Endothelial cell of umbilical vein (primary cell): ENCODE results near the gene GPRASP1. TPM values are rescaled to one million over a fixed set of nuclear protein-coding genes. Genes with fewer than 3 reads are reported as not detected.
"Not testable (repeated sequence)": the region's sequence is repeated elsewhere in the genome, so short reads cannot be mapped to it uniquely, and the experiment has no call there.

ENCODE experiments used
- BruUV-seq: library from RNA; stranded (reverse); fragments of 400-500 nt; replicated peaks from 2 replicates; lab custom pipeline; 2021; lab: Mats Ljungman, UMichigan
- CTCF ChIA-PET: fragments of 300-600, 350-600 bp; sonication (Branson Sonifier 250); formaldehyde crosslinking; loops from one replicate; lab custom pipeline; 2021; ENCODE audit warnings: antibody characterized with exemption, inconsistent platforms; lab: Charles Lee
- POLR2A ChIA-PET: fragments of 300-600, 350-600 bp; sonication (Branson Sonifier 250); formaldehyde crosslinking; loops from one replicate; lab custom pipeline; 2021; ENCODE audit warnings: antibody characterized with exemption, inconsistent platforms; lab: Charles Lee
- DNase-seq: peaks from one replicate; pipeline ENCODE4 v3.0.0-alpha.2; 2011; ENCODE audit warnings: low read depth, low spot score
- FAIRE-seq: peaks from 2 replicates; lab custom pipeline; 2011; peaks lifted over from hg19 to GRCh38; lab: Jason Lieb, UNC
- H2AFZ ChIP-seq: 2 replicates; pipeline ENCODE4 v1.6.0; 2012; ENCODE audit warnings: low read depth, low read length, control low read depth, inconsistent platforms
- H3K27ac ChIP-seq: 2 replicates; pipeline ENCODE4 v1.5.1; 2011; ENCODE audit warnings: low read depth, mild to moderate bottlenecking, control low read depth, low read length, moderate library complexity; ENCODE audit not compliant: insufficient read depth
- H3K27me3 ChIP-seq, 2 experiments: 2 replicates each; pipeline versions ENCODE4 v1.6.0 to v1.6.1; 2011; ENCODE audit warnings: low read length in 2 of 2, mixed read lengths in 1 of 2; ENCODE audit not compliant: control insufficient read depth in 2 of 2, insufficient read depth in 2 of 2
- H3K36me3 ChIP-seq, 2 experiments: 2 replicates in 1 of 2; 3 replicates in 1 of 2; pipeline ENCODE4 v1.5.1; 2011; ENCODE audit warnings: low read length in 2 of 2, mild to moderate bottlenecking in 1 of 2, moderate library complexity in 1 of 2; ENCODE audit not compliant: control insufficient read depth in 2 of 2, insufficient read depth in 2 of 2; ENCODE audit errors: extremely low read depth in 1 of 2
- H3K4me1 ChIP-seq: 3 replicates; pipeline ENCODE4 v1.5.1; 2011; ENCODE audit warnings: mild to moderate bottlenecking, low read length; ENCODE audit not compliant: control insufficient read depth, insufficient read depth; ENCODE audit errors: extremely low read depth
- H3K4me2 ChIP-seq: 2 replicates; pipeline ENCODE4 v1.6.1; 2011; ENCODE audit warnings: low read length, control low read depth, mixed read lengths; ENCODE audit not compliant: insufficient read depth
- H3K4me3 ChIP-seq, 3 experiments: fragments of 200-600 bp in 1 of 3; sonication (generic), shearing (Covaris generic) in 1 of 3; replicated peaks in 1 of 3; 2 replicates each; pipeline ENCODE4 v1.5.1; 2011 to 2016; ENCODE audit warnings: control low read depth in 3 of 3, low read length in 3 of 3, mild to moderate bottlenecking in 2 of 3, inconsistent platforms in 1 of 3, low read depth in 1 of 3, moderate library complexity in 1 of 3; ENCODE audit not compliant: insufficient read depth in 1 of 3
- H3K79me2 ChIP-seq: 2 replicates; pipeline ENCODE4 v1.6.0; 2012; ENCODE audit warnings: low read length, inconsistent platforms; ENCODE audit not compliant: control insufficient read depth, insufficient read depth
- H3K9ac ChIP-seq: replicated peaks from 2 replicates; pipeline ENCODE3; 2011; ENCODE audit warnings: low read length, control low read depth; ENCODE audit not compliant: insufficient read depth; ENCODE audit errors: extremely low read depth
- H3K9me1 ChIP-seq: replicated peaks from 3 replicates; pipeline ENCODE4 v1.6.0; 2011; ENCODE audit warnings: mild to moderate bottlenecking, low read length; ENCODE audit not compliant: control insufficient read depth, insufficient read depth; ENCODE audit errors: extremely low read depth
- H3K9me3 ChIP-seq: replicated peaks from 2 replicates; pipeline ENCODE4 v1.5.1; 2012; ENCODE audit warnings: low read length, inconsistent platforms; ENCODE audit not compliant: control insufficient read depth, insufficient read depth
- H4K20me1 ChIP-seq: replicated peaks from 2 replicates; pipeline ENCODE3; 2011; ENCODE audit warnings: mild to moderate bottlenecking, low read length; ENCODE audit not compliant: control insufficient read depth, insufficient read depth; ENCODE audit errors: extremely low read depth
- EZH2 ChIP-seq: IDR thresholded peaks from 2 replicates; pipeline ENCODE4 v1.6.1; 2012; ENCODE audit warnings: borderline replicate concordance, low read depth, mild to moderate bottlenecking, moderate library complexity, low read length, inconsistent platforms; ENCODE audit not compliant: severe bottlenecking
- FOS ChIP-seq: IDR thresholded peaks from 2 replicates; pipeline ENCODE4 v1.6.1; 2011; ENCODE audit warnings: mild to moderate bottlenecking, low read length, moderate library complexity, borderline replicate concordance; ENCODE audit not compliant: insufficient read depth
- GATA2 ChIP-seq: IDR thresholded peaks from 2 replicates; pipeline ENCODE4 v1.7.0; 2011; ENCODE audit warnings: low read depth, mild to moderate bottlenecking, moderate library complexity, mixed read lengths, low read length; ENCODE audit not compliant: insufficient read length, insufficient read depth
- JUN ChIP-seq: IDR thresholded peaks from 2 replicates; pipeline ENCODE4 v1.6.1; 2011; ENCODE audit warnings: borderline replicate concordance, low read depth; ENCODE audit not compliant: insufficient read length, insufficient read depth
- MYC ChIP-seq: IDR thresholded peaks from one replicate; pipeline ENCODE4 v1.6.1; 2011; ENCODE audit warnings: mild to moderate bottlenecking, low read depth, low read length
- POLR2A ChIP-seq: IDR thresholded peaks from 2 replicates; pipeline ENCODE4 v1.6.1; 2012; ENCODE audit warnings: low read depth, mild to moderate bottlenecking, control low read depth, low read length
- POLR2AphosphoS5 ChIP-seq: IDR thresholded peaks from 2 replicates; pipeline ENCODE4 v1.6.1; 2012; ENCODE audit warnings: low read depth, mild to moderate bottlenecking, control low read depth, low read length, moderate library complexity; ENCODE audit not compliant: insufficient read depth
- dilution Hi-C: fragments of 300-500 bp; cut with MboI; formaldehyde crosslinking; loops from one replicate; pipeline ENCODE4 v1.15.0; 2019; ENCODE audit warnings: low sequenced_read_pairs; ENCODE audit not compliant: extremely low pct_ligation_motif_present
- intact Hi-C: fragments of 100-400 bp; cut with micrococcal nuclease; formaldehyde crosslinking; loops from one replicate; pipeline ENCODE4 v1.10.0; 2022
- polyA plus RNA-seq, 4 experiments: library from polyadenylated mRNA; depleted of rRNA in 3 of 4; stranded (reverse) in 3 of 4; unstranded in 1 of 4; fragments of >200 nt; gene quantifications; 2 replicates each; pipeline versions ENCODE4 v1.2.1 to v1.2.3, GENCODE V29; 2011 to 2012; ENCODE audit warnings: missing spikeins in 1 of 4
- total RNA-seq: library from RNA; stranded (reverse); gene quantifications from 2 replicates; pipeline ENCODE4 v1.2.3, GENCODE V29; 2021
- TF ChIP-seq, protein P1 (sequence below), 2 donors: IDR thresholded peaks; 1 replicate in 1 of 2; 2 replicates in 1 of 2; pipeline ENCODE4 v1.5.1; 2011; ENCODE audit warnings: low read length in 2 of 2, mild to moderate bottlenecking in 2 of 2, moderate library complexity in 2 of 2, control low read depth in 1 of 2, inconsistent platforms in 1 of 2, low read depth in 1 of 2; ENCODE audit not compliant: insufficient read depth in 1 of 2; ENCODE audit errors: extremely low read depth in 1 of 2
- TF ChIP-seq, protein P2 (sequence below): IDR thresholded peaks from 2 replicates; pipeline ENCODE4 v1.6.1; 2011; ENCODE audit not compliant: insufficient read depth, insufficient read length

The GPRASP1 gene
- total and polyA plus RNA-seq, 2 donors (not counting 3 experiments of a cell fraction or from before 2014, with no cell fraction given): 0.32 to 2.1 TPM

DNA sequence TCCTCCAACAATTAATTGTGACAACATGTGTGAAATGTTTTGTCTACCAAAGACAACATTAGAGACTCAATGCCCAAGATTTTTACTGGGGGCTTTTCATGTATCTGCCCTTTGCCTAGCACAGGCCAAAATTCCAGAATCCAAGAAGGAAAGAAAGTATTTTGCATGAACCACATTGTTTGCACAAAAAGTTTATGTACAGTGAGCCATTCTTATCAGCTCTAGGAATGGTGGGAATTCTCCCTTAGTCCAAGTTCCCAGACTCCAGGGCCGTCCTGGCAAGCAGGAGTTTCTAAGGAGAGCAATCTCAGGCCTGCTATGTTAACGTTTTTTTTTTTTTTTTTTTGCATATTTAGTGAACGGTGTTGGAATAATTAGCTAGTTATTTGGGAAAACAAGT, 21.6 kb downstream of the GPRASP1 start:
- FAIRE-seq (no peak), DNase-seq (no peak)
- Histone ChIP-seq H3K4me3 (no peak overlapping the region), H3K4me2 (no peak overlapping the region), H2AFZ (no peak overlapping the region), H3K9me3 (no peaks in the 10 kb centered on the region), H3K9ac (no peak overlapping the region), H3K36me3 (no peaks in the 10 kb centered on the region), H3K79me2 (no peaks in the 10 kb centered on the region), H3K9me1 (no peaks in the 10 kb centered on the region), H3K4me1 (peaks cover 8% of the 10 kb centered on the region), H4K20me1 (no peaks in the 10 kb centered on the region), H3K27me3 (no peaks in the 10 kb centered on the region), H3K27ac (no peak overlapping the region)
- POLR2A ChIA-PET: no interaction called here
- no TSS peak for BruUV-seq
- dilution Hi-C loops (no loop called here), intact Hi-C loops (loop anchor here (2.0 kb wide), 1 partner anchor 20 kb away; no protein-coding TSS in a partner anchor)
- CTCF ChIA-PET: no interaction called here
- TF ChIP-seq MYC (no peak), GATA2 (no peak), POLR2A (no peak), EZH2 (no peak), POLR2AphosphoS5 (no peak), FOS (no peak), JUN (no peak)
- TF ChIP-seq, protein P1, sequence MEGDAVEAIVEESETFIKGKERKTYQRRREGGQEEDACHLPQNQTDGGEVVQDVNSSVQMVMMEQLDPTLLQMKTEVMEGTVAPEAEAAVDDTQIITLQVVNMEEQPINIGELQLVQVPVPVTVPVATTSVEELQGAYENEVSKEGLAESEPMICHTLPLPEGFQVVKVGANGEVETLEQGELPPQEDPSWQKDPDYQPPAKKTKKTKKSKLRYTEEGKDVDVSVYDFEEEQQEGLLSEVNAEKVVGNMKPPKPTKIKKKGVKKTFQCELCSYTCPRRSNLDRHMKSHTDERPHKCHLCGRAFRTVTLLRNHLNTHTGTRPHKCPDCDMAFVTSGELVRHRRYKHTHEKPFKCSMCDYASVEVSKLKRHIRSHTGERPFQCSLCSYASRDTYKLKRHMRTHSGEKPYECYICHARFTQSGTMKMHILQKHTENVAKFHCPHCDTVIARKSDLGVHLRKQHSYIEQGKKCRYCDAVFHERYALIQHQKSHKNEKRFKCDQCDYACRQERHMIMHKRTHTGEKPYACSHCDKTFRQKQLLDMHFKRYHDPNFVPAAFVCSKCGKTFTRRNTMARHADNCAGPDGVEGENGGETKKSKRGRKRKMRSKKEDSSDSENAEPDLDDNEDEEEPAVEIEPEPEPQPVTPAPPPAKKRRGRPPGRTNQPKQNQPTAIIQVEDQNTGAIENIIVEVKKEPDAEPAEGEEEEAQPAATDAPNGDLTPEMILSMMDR (IDR thresholded peaks at IDR 0.05; ENCODE audit: extremely low read depth in 1 of 2, insufficient read depth in 1 of 2, low read depth in 1 of 2, low read length in 2 of 2): no peak
- TF ChIP-seq, protein P2, sequence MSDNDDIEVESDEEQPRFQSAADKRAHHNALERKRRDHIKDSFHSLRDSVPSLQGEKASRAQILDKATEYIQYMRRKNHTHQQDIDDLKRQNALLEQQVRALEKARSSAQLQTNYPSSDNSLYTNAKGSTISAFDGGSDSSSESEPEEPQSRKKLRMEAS: no peak

- BruUV-seq, POLR2A ChIA-PET, intact Hi-C loops, H3K79me2 ChIP-seq, CTCF ChIA-PET, H3K27me3 ChIP-seq, H3K4me1 ChIP-seq, FAIRE-seq, H3K9me3 ChIP-seq, H2AFZ ChIP-seq, dilution Hi-C loops, H3K27ac ChIP-seq, DNase-seq, H3K4me3 ChIP-seq, H3K36me3 ChIP-seq, H3K4me2 ChIP-seq, H3K9me1 ChIP-seq, H4K20me1 ChIP-seq, H3K9ac ChIP-seq: not testable (repeated sequence)
Measured at GRCh38 chrX:102677479-102677878, 26.2 kb downstream of the GPRASP1 start.
